NCI-H1694 (cell line): Measurements from ENCODE around the gene NUFIP2.
"Not testable (repeated sequence)": the region's sequence is repeated elsewhere in the genome, so short reads cannot be mapped to it uniquely, and the experiment has no call there.

Source experiments
- DNase-seq: peaks from one replicate; lab custom pipeline; 2025; lab: John Stamatoyannopoulos, UW

NUFIP2 gene

GRCh38 chr17:29237476-29238132, 56.3 kb downstream of the NUFIP2 start:
- DNase-seq, result no peak

- DNase-seq, result no peak
Measured at GRCh38 chr17:29235904-29236303, 58.0 kb downstream of the NUFIP2 start.

- DNase-seq, result not testable (repeated sequence)
Measured at GRCh38 chr17:29234972-29235371, 59.0 kb downstream of the NUFIP2 start.

GRCh38 chr17:29233301-29233700, 60.6 kb downstream of the NUFIP2 start:
- DNase-seq, result no peak

GRCh38 chr17:29225396-29225795, 68.6 kb downstream of the NUFIP2 start:
- no peak for DNase-seq

- not testable (repeated sequence) for DNase-seq
Measured at GRCh38 chr17:29221338-29221737, 72.6 kb downstream of the NUFIP2 start.

GRCh38 chr17:29219378-29220047, 74.4 kb downstream of the NUFIP2 start:
- DNase-seq, result peak; percentile 89

GRCh38 chr17:29216856-29217255, 77.1 kb downstream of the NUFIP2 start:
- DNase-seq, result no peak

- DNase-seq, result no peak
Measured at GRCh38 chr17:29216181-29216580, 77.8 kb downstream of the NUFIP2 start.

- DNase-seq, result no peak
Measured at GRCh38 chr17:29215717-29216116, 78.2 kb downstream of the NUFIP2 start.

GRCh38 chr17:29215174-29215573, 78.8 kb downstream of the NUFIP2 start:
- DNase-seq, result no peak

GRCh38 chr17:29214215-29215146, 79.5 kb downstream of the NUFIP2 start:
- no peak for DNase-seq

- no peak for DNase-seq
Measured at GRCh38 chr17:29212681-29213121, 81.2 kb downstream of the NUFIP2 start.

GRCh38 chr17:29212094-29212631, 81.8 kb downstream of the NUFIP2 start:
- no peak for DNase-seq

- no peak for DNase-seq
Measured at GRCh38 chr17:29210879-29211278, 83.1 kb downstream of the NUFIP2 start.

GRCh38 chr17:29209073-29209472, 84.9 kb downstream of the NUFIP2 start:
- DNase-seq, result no peak

GRCh38 chr17:29207975-29208374, 86.0 kb downstream of the NUFIP2 start:
- no peak for DNase-seq
